ENCODE results near the gene PYCR2.

DNA sequence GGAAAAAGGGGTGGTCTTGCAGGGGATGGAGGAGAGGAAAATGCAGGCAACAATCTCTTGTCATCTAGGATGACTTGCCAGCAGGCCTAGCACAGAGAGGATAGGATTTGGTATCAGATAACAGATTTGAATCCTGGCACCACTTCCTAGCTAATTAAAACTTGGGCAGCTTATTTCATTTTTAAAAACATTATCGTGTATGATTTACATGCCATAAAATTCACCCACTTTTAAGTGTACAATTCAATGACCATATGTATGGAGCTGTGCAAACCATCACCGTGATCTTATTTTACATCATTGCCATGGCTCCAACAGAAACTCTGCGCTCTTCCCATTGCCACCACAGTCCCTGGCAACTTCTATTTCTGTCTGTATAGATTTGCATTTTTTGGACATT, 6.9 kb downstream of the PYCR2 start:
- TF ChIP-seq POLR2AphosphoS5 (IDR thresholded peaks at IDR 0.05; ENCODE audit: low read depth, low read length): no peak
- no peak for TF ChIP-seq CTCF (IDR thresholded peaks at IDR 0.05)
- no peak for TF ChIP-seq REST (IDR thresholded peaks at IDR 0.05; ENCODE audit: insufficient read depth in 1 of 2, low read depth in 2 of 2, low read length in 1 of 2)

All from Panc1 (cell line).